HepG2 (cell line): Measurements from ENCODE around the gene PLIN1.

Experiments
- ATM ChIP-seq: fragments of 450-650 bp; IDR thresholded peaks from 2 replicates; pipeline ENCODE4 v1.7.1; 2017; ENCODE audit warnings: mild to moderate bottlenecking, borderline replicate concordance
- IRX3 ChIP-seq: sonication (generic); formaldehyde crosslinking; IDR thresholded peaks from 2 replicates; pipeline ENCODE4 v1.8.1; 2023; ENCODE audit warnings: mild to moderate bottlenecking, low read depth, missing genetic modification reagents, borderline replicate concordance
- POLR2AphosphoS2 ChIP-seq: IDR thresholded peaks from 2 replicates; pipeline ENCODE4 v1.6.1; 2011; ENCODE audit warnings: low read depth, low read length, improper control_type of control experiment

GRCh38 chr15:89693696-89694095, 14.5 kb upstream of the PLIN1 start:
- TF ChIP-seq IRX3, result no peak
- TF ChIP-seq ATM, result no peak
- TF ChIP-seq POLR2AphosphoS2, result no peak
